Frontal cortex (tissue), 4 donors: ENCODE data around the gene PEPD. TPM values are rescaled to one million over a fixed set of nuclear protein-coding genes. Genes with fewer than 3 reads are reported as not detected.
"Not testable (repeated sequence)": the region's sequence is repeated elsewhere in the genome, so short reads cannot be mapped to it uniquely, and the experiment has no call there.

ENCODE experiments used
- DNase-seq, 2 donors: peaks; one replicate each; pipeline ENCODE4 v3.0.0; 2012; ENCODE audit warnings: low spot score in 2 of 2
- FAIRE-seq: peaks from 2 replicates; lab custom pipeline; 2012; peaks lifted over from hg19 to GRCh38; lab: Jason Lieb, UNC
- total RNA-seq: library from RNA; depleted of rRNA; stranded (reverse); fragments of >200 nt; gene quantifications from one replicate; pipeline ENCODE4 v1.2.3, GENCODE V29; 2014
- donor health status: control.
- donor health status: control.
- donor health status: control.

Gene PEPD
- total RNA-seq, 1 donor from 2014 or later = 28.1 TPM

GRCh38 chr19:33484226-33484774 is 37.3 kb downstream of the PEPD start:
- no peak for DNase-seq
- FAIRE-seq = no peak

GRCh38 chr19:33482476-33482875 is 39.1 kb downstream of the PEPD start:
- no peak for DNase-seq

GRCh38 chr19:33481863-33482262 is 39.7 kb downstream of the PEPD start:
- no peak for FAIRE-seq

More at GRCh38 chr19:33482476-33482875, 39.1 kb downstream of the PEPD start:
- FAIRE-seq = no peak

GRCh38 chr19:33479570-33479969 is 42.0 kb downstream of the PEPD start:
- not testable (repeated sequence) for FAIRE-seq, DNase-seq

More at GRCh38 chr19:33481863-33482262, 39.7 kb downstream of the PEPD start:
- DNase-seq = no peak

- DNase-seq (no peak), FAIRE-seq (no peak)
Measured at GRCh38 chr19:33477781-33478180, 43.8 kb downstream of the PEPD start.

- no peak for FAIRE-seq
- no peak for DNase-seq
Measured at GRCh38 chr19:33476151-33476707, 45.4 kb downstream of the PEPD start.

GRCh38 chr19:33473653-33474305 is 47.8 kb downstream of the PEPD start:
- no peak for FAIRE-seq
- DNase-seq = no peak

- DNase-seq = no peak
- FAIRE-seq = no peak
Measured at GRCh38 chr19:33472691-33473652, 48.6 kb downstream of the PEPD start.

- no peak for FAIRE-seq
Measured at GRCh38 chr19:33472226-33472625, 49.4 kb downstream of the PEPD start.

GRCh38 chr19:33471111-33471996 is 50.2 kb downstream of the PEPD start:
- no peak for DNase-seq
- no peak for FAIRE-seq

More at GRCh38 chr19:33472226-33472625, 49.4 kb downstream of the PEPD start:
- DNase-seq = no peak

- DNase-seq (no peak), FAIRE-seq (no peak)
Measured at GRCh38 chr19:33470686-33471085, 50.9 kb downstream of the PEPD start.

GRCh38 chr19:33470040-33470330 is 51.6 kb downstream of the PEPD start:
- FAIRE-seq (no peak), DNase-seq (no peak)

GRCh38 chr19:33469171-33470039 is 52.2 kb downstream of the PEPD start:
- no peak for DNase-seq
- FAIRE-seq = no peak

- FAIRE-seq = no peak
- DNase-seq = no peak
Measured at GRCh38 chr19:33468361-33469170, 53.0 kb downstream of the PEPD start.

- FAIRE-seq (no peak), DNase-seq (no peak)
Measured at GRCh38 chr19:33467851-33468250, 53.7 kb downstream of the PEPD start.

- DNase-seq (no peak), FAIRE-seq (no peak)
Measured at GRCh38 chr19:33465834-33466233, 55.8 kb downstream of the PEPD start.

GRCh38 chr19:33465371-33465770 is 56.2 kb downstream of the PEPD start:
- DNase-seq (no peak), FAIRE-seq (no peak)

GRCh38 chr19:33464733-33465115 is 56.9 kb downstream of the PEPD start:
- no peak for DNase-seq
- no peak for FAIRE-seq
